HG03558 (cell line): ENCODE results near the gene CASP7.
"Not testable (repeated sequence)": the region's sequence is repeated elsewhere in the genome, so short reads cannot be mapped to it uniquely, and the experiment has no call there.

Experiments
- ATAC-seq: cut with Tn5 transposase; IDR thresholded peaks from one replicate; pipeline ENCODE4 v1.9.1; 2021; ENCODE audit warnings: moderate number of reproducible peaks; ENCODE audit not compliant: unreplicated experiment; ENCODE audit errors: extremely low read depth

The CASP7 gene

GRCh38 chr10:113679463-113680189, at the start of gene CASP7:
Gene CASP7 (plus strand): TSS chr10:113679912. CDS start chr10:113697494, 17,582 bp downstream.
- peak; percentile 40 for ATAC-seq

- no peak for ATAC-seq
Observed at GRCh38 chr10:113630929-113631533, 48.7 kb upstream of the CASP7 start.

GRCh38 chr10:113631684-113632367, 47.9 kb upstream of the CASP7 start:
- no peak for ATAC-seq

GRCh38 chr10:113639966-113640365, 39.7 kb upstream of the CASP7 start:
- ATAC-seq, result no peak

GRCh38 chr10:113641702-113642101, 38.0 kb upstream of the CASP7 start:
- ATAC-seq, result no peak

- no peak for ATAC-seq
Observed at GRCh38 chr10:113643183-113643582, 36.5 kb upstream of the CASP7 start.

GRCh38 chr10:113644185-113645120, 35.3 kb upstream of the CASP7 start:
- ATAC-seq, result no peak

- no peak for ATAC-seq
Observed at GRCh38 chr10:113646336-113647201, 33.1 kb upstream of the CASP7 start.

- no peak for ATAC-seq
Observed at GRCh38 chr10:113647812-113648211, 31.9 kb upstream of the CASP7 start.

GRCh38 chr10:113648478-113648877, 31.2 kb upstream of the CASP7 start:
- no peak for ATAC-seq

- no peak for ATAC-seq
Observed at GRCh38 chr10:113650172-113650571, 29.5 kb upstream of the CASP7 start.

GRCh38 chr10:113651021-113651420, 28.7 kb upstream of the CASP7 start:
- no peak for ATAC-seq

- no peak for ATAC-seq
Observed at GRCh38 chr10:113651898-113652297, 27.8 kb upstream of the CASP7 start.

GRCh38 chr10:113652456-113652855, 27.3 kb upstream of the CASP7 start:
- not testable (repeated sequence) for ATAC-seq

GRCh38 chr10:113656896-113657295, 22.8 kb upstream of the CASP7 start:
- ATAC-seq, result no peak

- no peak for ATAC-seq
Observed at GRCh38 chr10:113657544-113657943, 22.2 kb upstream of the CASP7 start.

- no peak for ATAC-seq
Observed at GRCh38 chr10:113661332-113661731, 18.4 kb upstream of the CASP7 start.

GRCh38 chr10:113663142-113663541, 16.6 kb upstream of the CASP7 start:
- ATAC-seq, result no peak

- ATAC-seq, result no peak
Observed at GRCh38 chr10:113663908-113664307, 15.8 kb upstream of the CASP7 start, which contains the start of gene NRAP. Gene NRAP (minus strand): TSS chr10:113664041. CDS start chr10:113663882, 159 bp downstream.
